Fibroblast of upper back skin (primary cell): ENCODE results near the gene UNC5A.

ENCODE experiments used
- DNase-seq: peaks from one replicate; pipeline ENCODE4 v3.0.0-alpha.2; 2013

Gene UNC5A

GRCh38 chr5:176847148-176847547 is 36.8 kb downstream of the UNC5A start:
- no peak for DNase-seq

GRCh38 chr5:176847726-176848290 is 37.4 kb downstream of the UNC5A start:
- DNase-seq = no peak

DNA sequence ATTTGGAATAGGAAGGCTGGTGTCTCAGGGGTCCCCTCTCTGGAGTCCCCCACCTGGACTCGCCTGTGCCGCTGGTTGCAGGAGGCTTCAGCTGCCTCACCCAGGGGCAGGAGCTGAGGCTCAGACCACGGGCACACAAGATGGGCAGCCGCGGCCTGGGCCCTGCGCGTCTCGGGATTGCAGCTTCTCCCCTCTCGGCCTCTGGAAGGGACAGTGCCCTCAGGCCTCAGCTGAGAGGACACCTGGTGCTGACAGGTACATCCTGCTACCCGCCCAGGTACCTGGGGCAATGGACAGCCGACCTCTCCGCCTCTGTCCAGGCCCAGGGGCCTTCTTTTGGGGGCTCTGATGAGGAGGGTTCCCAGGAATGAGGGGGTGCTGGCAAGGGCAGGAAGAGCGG is 38.3 kb downstream of the UNC5A start:
- no peak for DNase-seq

DNA sequence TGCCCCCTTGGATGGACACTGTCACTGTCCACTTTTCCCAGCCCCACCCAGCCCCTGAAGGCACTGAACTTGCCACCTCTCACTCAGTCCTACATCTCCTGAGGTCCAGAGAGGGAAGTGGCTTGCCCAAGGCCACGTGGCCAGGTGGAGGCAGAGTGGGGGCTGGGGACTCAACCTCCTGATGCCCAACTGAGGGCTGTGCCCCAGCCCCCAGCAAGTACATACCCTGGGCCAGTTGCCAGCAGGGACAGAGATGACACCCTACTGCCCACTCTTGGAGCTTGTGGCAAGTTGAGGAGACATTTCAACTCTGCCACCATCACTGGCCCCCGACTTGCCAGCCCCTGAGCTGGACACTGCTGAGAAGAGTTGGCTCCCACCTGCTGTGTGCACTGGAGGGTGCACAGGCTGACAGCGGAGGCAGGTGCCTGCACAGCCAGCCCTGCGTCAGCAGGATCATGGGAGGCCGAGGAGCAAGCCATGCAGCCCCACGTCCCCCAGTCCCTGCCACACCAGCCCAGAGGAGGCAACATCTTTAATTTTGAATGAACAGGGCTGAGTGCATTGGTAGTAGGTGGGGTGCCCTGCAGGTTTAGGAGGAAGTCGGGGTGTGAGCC is 39.4 kb downstream of the UNC5A start:
- DNase-seq = no peak

DNA sequence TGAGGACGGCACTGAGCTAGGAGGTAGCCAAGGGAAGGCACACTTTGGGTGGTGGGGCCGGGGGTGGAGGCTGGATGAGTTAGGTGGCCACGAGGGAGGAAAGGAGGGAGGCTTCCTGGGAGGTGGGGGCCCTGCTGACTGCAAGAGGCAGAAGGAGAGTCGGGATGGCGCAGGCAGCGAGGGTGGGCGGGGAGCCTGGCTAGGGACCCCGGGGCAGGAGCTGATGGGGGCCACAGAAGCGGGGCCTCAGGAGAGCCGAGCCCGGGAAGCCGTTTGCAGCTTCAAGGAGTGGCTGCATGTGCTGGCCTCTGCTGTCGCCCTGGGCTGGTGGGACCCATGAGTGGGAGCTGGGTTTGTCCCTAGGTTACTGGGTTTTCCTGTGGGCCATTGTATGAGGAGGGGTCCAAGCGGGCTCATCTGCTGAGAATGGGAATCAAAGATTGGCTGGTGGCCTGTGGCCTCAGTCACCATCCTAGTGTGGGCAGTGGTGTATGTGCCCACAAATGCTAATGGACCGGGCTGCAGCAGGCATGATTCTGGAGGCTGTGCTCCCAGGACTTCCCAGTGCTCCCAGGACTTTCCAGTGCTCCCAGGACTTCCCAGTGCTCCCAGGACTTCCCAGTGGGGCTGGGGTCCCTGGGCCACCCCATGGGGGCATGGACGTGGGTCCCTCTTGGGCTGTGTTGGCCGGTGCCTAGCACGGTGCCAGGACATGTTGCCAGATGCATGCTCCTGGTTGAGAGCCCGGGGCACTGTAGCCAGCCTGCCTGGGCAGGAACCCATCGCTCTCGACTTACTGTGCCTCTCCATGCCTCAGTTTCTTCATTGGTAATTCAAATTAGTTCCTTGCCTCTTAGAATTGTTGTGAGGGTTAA is 40.2 kb downstream of the UNC5A start:
- no peak for DNase-seq

DNA sequence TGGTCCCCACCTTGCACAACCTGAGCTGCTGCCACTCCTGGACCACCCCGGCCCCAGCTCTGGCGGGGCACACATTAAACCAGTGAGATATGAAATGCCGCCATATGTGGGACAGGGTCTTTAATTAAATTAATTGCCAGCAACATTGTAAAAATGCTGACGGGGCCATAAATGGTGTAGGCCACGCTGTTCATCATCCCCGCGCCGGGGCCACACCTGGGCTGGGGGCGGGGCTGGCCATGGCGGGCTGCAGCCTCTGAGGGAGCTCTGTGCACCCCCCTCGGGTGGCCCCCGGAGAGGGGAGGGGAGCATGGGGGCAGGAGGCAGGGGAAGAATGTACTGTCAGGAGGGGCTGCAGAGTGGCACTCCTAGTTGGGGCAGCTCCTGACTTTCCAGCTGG is 41.0 kb downstream of the UNC5A start:
- no peak for DNase-seq

DNA sequence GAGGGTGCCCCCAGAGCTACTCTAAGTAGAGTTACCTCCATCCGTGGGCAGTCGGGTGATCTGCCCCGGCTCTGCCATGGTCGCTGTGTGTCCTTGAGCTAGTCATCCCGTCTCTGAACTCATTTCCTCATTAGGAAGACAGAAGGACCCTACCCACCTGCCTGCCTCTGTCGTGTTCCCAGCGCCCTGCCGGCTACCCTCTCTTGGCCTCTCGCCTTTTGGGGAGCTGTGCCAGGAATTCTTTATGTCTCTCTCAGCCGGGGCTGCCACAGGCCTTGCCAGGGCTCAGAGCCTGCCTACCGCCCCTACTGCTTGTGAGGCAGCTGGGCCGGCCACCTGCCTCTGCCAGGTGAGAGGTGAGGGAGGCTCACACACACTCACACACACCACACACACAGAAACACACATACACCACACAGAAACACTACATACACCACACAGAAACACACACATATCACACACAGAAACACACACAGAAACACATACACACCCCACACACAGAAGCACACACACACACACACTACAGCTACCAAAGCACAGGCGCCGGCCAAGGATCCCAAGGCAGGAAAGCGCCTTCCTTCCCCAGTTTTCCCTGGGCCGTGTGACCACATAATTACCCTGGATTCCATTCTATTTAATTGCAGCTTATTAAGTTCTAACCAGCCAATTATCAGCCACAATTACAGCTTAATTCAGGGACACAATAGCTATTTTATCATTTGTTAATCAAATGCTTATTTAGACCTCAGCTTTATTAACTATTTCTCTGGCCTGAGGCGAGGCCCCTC is 41.7 kb downstream of the UNC5A start:
- no peak for DNase-seq

DNA sequence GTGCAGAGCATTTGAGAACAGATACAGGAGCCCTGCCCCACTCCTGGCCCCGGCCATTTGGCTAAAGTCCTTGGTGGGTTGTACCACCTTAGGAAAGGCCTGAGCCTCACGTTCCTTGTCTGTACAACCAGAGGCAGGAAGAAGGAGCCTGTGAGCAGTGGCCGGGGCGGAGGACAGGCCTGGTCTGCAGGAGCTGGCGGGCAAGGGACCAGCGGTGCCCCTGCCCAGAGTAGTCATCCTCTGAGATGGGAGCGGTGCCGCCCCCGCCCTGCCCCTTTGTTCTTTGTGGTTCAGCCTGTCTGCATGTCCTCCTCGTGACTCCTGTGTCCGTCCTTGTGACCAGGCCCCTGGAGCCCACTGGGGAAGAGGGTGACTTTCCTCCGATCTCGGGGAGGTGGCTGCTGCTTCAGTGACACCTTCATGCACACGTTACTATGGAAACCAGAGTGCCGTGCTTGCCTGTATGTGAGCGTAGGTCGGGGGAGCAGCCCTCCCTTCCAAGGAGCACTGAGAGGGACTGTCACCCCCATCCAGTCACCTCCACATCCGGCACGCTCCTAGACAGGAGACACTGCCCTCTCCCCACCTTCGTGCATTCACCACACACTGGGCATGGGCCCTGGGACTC is 42.9 kb downstream of the UNC5A start:
- no peak for DNase-seq

DNA sequence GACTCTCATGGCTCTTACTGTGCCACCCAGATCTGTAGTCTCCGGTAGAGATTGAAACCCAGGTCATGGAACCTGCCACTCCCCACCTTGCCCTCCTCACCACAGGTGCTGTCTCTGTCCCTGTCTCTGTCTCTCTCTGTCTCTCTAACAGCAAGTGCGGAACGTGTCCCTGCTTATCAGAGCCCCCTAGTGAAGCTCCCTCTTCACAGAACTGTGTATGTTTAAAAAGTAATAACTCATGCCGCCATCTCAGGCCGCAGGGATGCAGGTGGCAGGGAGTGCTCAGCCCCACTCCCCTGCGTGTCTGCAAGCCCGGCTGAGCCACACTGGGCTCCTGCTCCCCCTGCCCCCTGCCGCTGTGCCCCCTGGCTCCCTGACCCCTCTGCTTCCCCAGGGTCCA is 43.8 kb downstream of the UNC5A start:
- no peak for DNase-seq

- no peak for DNase-seq
Observed at GRCh38 chr5:176855598-176855997, 45.2 kb downstream of the UNC5A start.

GRCh38 chr5:176856746-176857145 is 46.4 kb downstream of the UNC5A start:
- DNase-seq = no peak

DNA sequence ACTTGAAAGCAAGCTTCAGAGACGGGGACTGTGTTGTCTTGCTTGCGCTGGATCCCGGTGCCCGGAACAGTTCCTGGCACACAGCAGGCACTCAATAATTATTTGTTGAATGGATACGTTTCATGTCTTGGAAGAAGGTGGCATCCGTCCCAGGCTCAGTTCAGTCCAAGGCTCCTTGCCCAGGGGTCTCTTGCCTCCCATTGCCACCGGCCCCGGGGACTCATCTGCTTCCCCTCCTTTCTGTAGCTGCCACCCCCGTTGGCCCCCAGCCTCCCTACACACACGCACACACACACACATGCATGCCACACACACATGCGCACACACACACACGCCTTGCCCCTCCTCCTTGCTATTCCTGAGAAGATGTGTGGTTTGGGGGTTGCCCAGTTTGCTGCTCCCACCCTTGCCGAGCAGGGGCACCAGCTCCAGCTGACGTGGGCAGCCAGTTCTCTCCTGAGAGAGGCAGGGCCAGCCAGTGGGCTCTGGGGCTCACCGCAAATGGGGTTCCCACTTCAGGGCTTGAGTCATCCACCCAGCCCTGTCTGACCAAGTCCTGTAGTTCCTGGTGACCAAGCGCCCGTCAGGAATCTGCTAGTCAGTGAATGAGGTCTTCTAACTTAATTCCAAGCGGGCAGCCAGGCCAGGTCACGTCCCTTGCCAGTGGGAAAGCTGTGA is 47.0 kb downstream of the UNC5A start:
- DNase-seq = no peak

DNA sequence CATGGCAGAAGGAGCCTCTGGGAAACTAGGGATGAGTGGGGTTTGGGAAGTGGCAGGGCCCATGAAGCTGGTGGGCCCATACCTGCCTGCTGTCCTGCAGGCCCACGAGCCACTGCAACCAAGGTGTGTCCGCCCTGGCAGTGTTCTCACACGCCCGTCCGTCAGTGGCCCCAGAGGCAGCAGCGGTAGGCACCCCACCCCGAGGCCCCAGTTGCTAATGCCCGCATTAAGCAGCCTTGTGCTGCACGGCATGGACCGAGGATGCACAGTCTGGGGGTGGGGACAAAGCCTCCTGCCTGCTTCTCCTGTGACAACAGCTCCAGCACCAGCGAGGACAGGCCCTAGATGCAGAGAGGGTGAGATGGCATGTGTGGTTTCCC is 47.5 kb downstream of the UNC5A start:
- no peak for DNase-seq

DNA sequence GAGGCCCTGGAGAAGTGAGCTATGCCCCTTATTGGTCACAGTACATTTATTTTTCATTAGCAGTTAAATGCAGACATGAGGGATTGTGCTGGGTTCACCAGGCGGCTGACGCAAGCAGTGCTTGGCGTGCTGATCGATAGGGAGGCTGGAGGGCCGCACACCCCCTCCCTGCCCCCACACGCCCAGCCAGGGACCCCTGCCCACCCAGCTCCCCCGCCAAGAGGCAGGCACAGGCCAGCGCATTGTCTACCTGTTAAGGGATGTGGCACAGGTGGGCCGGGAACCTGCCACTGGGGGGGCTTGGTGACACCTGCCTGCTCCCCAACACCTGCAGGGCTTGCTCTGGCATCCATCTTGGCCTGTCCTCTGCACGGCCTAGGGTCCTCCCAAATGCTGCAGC is 49.6 kb downstream of the UNC5A start:
- no peak for DNase-seq

GRCh38 chr5:176860381-176860780 is 50.0 kb downstream of the UNC5A start:
- no peak for DNase-seq

GRCh38 chr5:176861276-176861675 is 50.9 kb downstream of the UNC5A start:
- DNase-seq = no peak

DNA sequence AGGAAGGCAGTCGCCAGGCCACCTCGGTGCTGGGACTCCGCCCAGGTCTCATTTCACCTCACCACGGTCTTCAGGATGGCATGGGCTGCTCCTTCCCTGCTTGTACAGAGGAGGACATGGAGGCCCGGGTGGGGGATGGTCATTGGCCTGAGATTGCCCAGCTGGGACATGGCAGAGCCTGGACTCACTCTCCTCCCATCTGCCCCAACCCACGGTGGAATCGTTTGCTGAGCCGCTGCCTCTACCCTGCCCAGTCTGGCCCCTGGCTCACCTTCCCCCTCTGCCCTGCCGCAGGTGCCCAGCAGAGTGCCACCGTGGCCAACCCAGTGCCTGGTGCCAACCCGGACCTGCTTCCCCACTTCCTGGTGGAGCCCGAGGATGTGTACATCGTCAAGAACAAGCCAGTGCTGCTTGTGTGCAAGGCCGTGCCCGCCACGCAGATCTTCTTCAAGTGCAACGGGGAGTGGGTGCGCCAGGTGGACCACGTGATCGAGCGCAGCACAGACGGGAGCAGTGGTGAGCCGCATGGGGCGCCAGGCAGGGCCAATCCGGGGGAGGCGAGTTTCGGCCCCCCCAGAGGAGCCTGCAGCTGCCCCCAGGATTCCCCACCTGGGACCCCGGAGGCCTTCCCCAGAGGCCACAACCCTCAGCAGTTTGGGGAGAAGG is 52.1 kb downstream of the UNC5A start:
- no peak for DNase-seq

GRCh38 chr5:176863041-176863764 is 52.8 kb downstream of the UNC5A start:
- DNase-seq = no peak

DNA sequence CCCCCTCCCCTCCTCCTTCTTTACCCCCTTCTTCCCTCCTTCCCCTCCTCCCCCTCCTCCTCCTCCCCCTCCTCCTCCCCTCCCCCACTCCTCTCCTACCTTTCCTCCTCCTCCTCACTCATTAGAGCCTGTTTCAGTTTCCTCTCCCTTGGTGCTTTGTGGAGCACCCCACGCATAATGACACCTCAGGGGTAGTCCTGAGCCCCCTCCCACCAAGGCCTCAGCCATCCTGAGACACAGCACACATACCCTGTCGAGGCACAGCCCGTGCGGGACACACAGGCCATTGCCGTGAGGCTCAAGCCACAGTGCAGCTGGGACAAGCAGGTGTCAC is 53.4 kb downstream of the UNC5A start:
- DNase-seq = no peak

- DNase-seq = no peak
Observed at GRCh38 chr5:176864755-176865154, 54.4 kb downstream of the UNC5A start.

DNA sequence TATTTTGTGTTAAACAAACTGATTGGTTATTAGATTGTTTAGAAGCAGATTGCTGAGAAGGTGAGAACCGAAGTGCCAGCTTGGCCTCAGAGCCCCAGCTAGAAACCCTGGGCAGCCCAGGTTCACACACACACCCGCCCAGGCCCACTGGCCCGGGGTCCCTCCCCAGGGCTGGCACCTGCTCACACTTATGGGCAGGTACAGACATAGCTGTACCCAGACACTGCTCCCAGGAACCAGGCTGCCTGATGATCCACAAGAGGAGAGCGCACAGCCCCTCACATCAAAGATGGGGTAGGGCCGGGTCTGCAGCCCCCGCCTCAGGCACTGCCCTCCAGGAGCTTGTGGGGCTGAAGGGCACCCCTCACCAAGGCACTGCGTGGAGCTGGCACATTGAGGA is 55.6 kb downstream of the UNC5A start:
- no peak for DNase-seq
